ENCODE results near the gene EEA1.

DNA sequence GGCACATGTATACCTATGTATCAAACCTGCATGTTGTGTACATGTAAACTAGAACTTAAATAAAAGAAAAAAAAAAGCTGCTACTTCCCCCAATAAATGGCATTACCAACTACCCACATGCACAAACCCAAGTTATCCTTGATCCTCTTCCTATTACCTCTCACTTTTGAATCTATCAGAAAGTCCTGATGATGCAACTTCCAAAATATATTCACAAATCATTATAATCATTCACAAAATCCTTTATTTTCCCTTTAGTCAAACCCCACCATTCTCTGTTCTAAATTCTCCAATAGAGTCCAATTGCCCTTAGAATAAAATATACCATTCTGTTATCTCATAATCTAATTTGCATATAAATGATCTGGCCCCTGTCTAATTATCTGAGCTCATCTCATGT is 134.3 kb downstream of the EEA1 start:
- TF ChIP-seq, protein P1, sequence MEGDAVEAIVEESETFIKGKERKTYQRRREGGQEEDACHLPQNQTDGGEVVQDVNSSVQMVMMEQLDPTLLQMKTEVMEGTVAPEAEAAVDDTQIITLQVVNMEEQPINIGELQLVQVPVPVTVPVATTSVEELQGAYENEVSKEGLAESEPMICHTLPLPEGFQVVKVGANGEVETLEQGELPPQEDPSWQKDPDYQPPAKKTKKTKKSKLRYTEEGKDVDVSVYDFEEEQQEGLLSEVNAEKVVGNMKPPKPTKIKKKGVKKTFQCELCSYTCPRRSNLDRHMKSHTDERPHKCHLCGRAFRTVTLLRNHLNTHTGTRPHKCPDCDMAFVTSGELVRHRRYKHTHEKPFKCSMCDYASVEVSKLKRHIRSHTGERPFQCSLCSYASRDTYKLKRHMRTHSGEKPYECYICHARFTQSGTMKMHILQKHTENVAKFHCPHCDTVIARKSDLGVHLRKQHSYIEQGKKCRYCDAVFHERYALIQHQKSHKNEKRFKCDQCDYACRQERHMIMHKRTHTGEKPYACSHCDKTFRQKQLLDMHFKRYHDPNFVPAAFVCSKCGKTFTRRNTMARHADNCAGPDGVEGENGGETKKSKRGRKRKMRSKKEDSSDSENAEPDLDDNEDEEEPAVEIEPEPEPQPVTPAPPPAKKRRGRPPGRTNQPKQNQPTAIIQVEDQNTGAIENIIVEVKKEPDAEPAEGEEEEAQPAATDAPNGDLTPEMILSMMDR (conservative IDR thresholded peaks at IDR 0.05; ENCODE audit: low read depth, low read length) = no peak
- TF ChIP-seq EZH2 (IDR thresholded peaks at IDR 0.05; ENCODE audit: borderline replicate concordance, low read depth, low read length, poor library complexity, severe bottlenecking) = no peak

Measured in A673 (cell line).